Measurements from ENCODE around the gene ATP8B3. TPM values are rescaled to one million over a fixed set of nuclear protein-coding genes. Genes with fewer than 3 reads are reported as not detected.

Gene ATP8B3
- total RNA-seq, 1 experiment from 2014 or later, result 9.6 TPM

- TF ChIP-seq CTCF (conservative IDR thresholded peaks at IDR 0.05), result no peak
- H3K27me3 Mint-ChIP-seq (ENCODE audit: low read depth), result no peaks in the 10 kb centered on the region
- no peak overlapping the region for H2BK20ac ChIP-seq (ENCODE audit: low read depth, low read length, poor library complexity, severe bottlenecking)
- H3K4ac ChIP-seq (ENCODE audit: low read depth, low read length), result no peak overlapping the region
- peaks cover 6 to 19% of the 10 kb centered on the region in 2 experiments; a peak in 3 of 4 replicates for H3K4me1 Mint-ChIP-seq
- no peak overlapping the region for H4K8ac ChIP-seq (replicated peaks; ENCODE audit: insufficient read length, low read depth, low read length)
- no peak overlapping the region for H2BK5ac ChIP-seq (ENCODE audit: insufficient read length, low read length)
- H3K23me2 ChIP-seq (ENCODE audit: insufficient read length, low read depth, low read length, poor library complexity, severe bottlenecking), result no peaks in the 10 kb centered on the region
- no peak overlapping the region for H3K56ac ChIP-seq (ENCODE audit: insufficient read length, low read depth, low read length)
- no peaks in the 10 kb centered on the region for H3K27me3 ChIP-seq (ENCODE audit: insufficient read depth, low read length)
- no peaks in the 10 kb centered on the region for H3K9me3 Mint-ChIP-seq
- no peak overlapping the region for H4K91ac ChIP-seq (ENCODE audit: insufficient read length, low read depth, low read length)
- no peaks in the 10 kb centered on the region for H4K20me1 ChIP-seq (ENCODE audit: control insufficient read depth, insufficient read depth, insufficient read length)
- no peak overlapping the region for H3T11ph ChIP-seq (ENCODE audit: low read length)
- no CpG with 5 or more reads among the region's 41 CpGs for WGBS (ENCODE audit: extremely low coverage, insufficient read length, low lambda C conversion rate)
- no peak for DNase-seq
- no peak overlapping the region for H2AK5ac ChIP-seq (ENCODE audit: insufficient read length, low read length)
- H3K36me3 Mint-ChIP-seq (ENCODE audit: insufficient read depth in 1 of 3, low read depth in 3 of 3), result peaks cover 6 to 26% (median 11%) of the 10 kb centered on the region in 3 experiments; a peak in 6 of 7 replicates
- no peak overlapping the region for H2BK12ac ChIP-seq (ENCODE audit: insufficient read length, low read depth, low read length)
- no peak overlapping the region for H3K4me2 ChIP-seq (ENCODE audit: insufficient read depth, insufficient read length, low read length)
- H3K79me2 ChIP-seq (ENCODE audit: insufficient read depth, low read length), result peaks cover 2% of the 10 kb centered on the region; the same call in 1 of the 2 replicates
- H3K14ac ChIP-seq (ENCODE audit: insufficient read depth, low read length), result no peak overlapping the region; the same call in 1 of the 2 replicates
- no peak overlapping the region for H2BK15ac ChIP-seq (ENCODE audit: low read depth, low read length)
- no peak overlapping the region for H3K18ac ChIP-seq (ENCODE audit: insufficient read length, low read depth, low read length)
- no peak overlapping the region for H3K27ac Mint-ChIP-seq
- no peak overlapping the region for H2AFZ ChIP-seq (ENCODE audit: low read length)
- H4K5ac ChIP-seq (ENCODE audit: insufficient read length, low read depth, low read length), result no peak overlapping the region
- H3K23ac ChIP-seq (ENCODE audit: insufficient read length, low read depth, low read length), result no peak overlapping the region
- no peak overlapping the region for H3K4me3 Mint-ChIP-seq
- no peaks in the 10 kb centered on the region for H3K79me1 ChIP-seq (ENCODE audit: insufficient read depth, low read depth, low read length, poor library complexity, severe bottlenecking)
- no peaks in the 10 kb centered on the region for H3K9me3 ChIP-seq (ENCODE audit: control insufficient read depth, low read depth, low read length)
- H2BK120ac ChIP-seq (ENCODE audit: low read depth, low read length, poor library complexity, severe bottlenecking), result no peak overlapping the region
- no peak overlapping the region for H3K27ac ChIP-seq (ENCODE audit: insufficient read length, low read depth, low read length)
- no peak overlapping the region for H3K9ac ChIP-seq (ENCODE audit: extremely low read depth, insufficient read length, low read length)
- no peaks in the 10 kb centered on the region for H3K4me1 ChIP-seq (ENCODE audit: insufficient read depth, low read length)
These were observed 15.6 kb upstream of the ATP8B3 start for GRCh38 chr19:1827566-1828278.

Measured in H9 (cell line).